ENCODE measurements around the gene ZNF304. TPM values are rescaled to one million over a fixed set of nuclear protein-coding genes. Genes with fewer than 3 reads are reported as not detected.
A peak's percentile ranks its signal among the peaks of the same experiment; 100 is the strongest.

Gene ZNF304
- total and polyA plus RNA-seq, 9 of the 15 experiments (the other 6 are each of a cell fraction or from before 2014, with no cell fraction given) = 0.82 to 5.5 (median 3.6) TPM

DNA sequence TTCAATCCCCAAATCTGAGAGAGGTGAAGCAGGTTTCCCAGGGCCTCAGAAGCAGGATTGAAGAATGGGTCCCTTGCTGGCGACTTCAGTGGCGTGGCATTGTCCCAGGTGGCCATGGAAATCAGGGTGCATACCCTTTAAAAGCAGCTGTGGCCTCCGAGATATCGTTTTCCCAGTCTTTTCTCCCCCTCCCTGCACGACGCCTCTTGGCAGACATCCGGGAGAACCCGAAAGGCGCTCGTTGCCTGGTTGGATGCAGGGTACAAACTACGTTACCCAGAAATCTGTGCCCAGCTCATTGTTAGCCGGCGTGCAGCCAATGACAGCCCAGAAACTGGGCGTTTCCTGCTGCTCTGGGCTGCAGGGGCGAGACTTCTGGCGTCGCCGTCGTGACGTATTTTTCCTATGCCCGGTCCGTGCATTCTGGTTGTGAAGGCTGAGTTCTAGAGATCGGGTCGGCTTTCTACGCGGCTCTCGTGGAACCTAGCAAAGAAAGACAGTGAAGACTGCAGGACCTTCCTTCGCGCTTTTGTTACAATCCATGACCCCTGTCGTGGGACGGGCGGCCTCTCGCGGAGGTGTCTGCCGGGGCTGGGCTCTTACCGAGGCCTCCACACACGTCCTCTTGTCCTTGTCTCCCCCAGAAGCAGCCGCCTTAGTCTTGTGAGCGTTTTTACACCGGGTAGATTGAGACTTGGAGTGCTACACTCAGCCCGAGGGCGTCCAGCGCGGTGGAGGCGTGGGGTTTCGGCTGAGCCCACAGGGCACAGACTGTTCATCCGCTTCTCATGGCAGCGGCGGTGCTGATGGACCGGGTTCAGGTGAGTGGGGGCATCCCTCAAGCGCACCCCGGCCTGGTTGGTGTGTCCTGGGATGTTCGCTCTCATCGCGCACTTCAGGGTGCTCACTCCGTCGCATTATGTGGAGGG is at the start of gene ZNF304 (continued):
- TF ChIP-seq RBM14 (IDR thresholded peaks at IDR 0.05; ENCODE audit: borderline replicate concordance, insufficient read depth, low read depth, low read length) (no peak), MBD2 (IDR thresholded peaks at IDR 0.05; ENCODE audit: borderline replicate concordance, low read depth) (peak; percentile 52; the same call in 1 of the 2 replicates), ZNF408 (CRISPR knock-in tag; IDR thresholded peaks at IDR 0.05; ENCODE audit: low read depth) (no peak), KDM4B (IDR thresholded peaks at IDR 0.05; ENCODE audit: borderline replicate concordance in 2 of 2, low read depth in 1 of 2) (no peak), CBX5 (IDR thresholded peaks at IDR 0.05; ENCODE audit: borderline replicate concordance, low read depth) (no peak), RBM15 (IDR thresholded peaks at IDR 0.05; ENCODE audit: insufficient read depth, low read length) (no peak), NFRKB (IDR thresholded peaks at IDR 0.05; ENCODE audit: low read depth) (no peak)
- TF ChIP-seq, protein P1, sequence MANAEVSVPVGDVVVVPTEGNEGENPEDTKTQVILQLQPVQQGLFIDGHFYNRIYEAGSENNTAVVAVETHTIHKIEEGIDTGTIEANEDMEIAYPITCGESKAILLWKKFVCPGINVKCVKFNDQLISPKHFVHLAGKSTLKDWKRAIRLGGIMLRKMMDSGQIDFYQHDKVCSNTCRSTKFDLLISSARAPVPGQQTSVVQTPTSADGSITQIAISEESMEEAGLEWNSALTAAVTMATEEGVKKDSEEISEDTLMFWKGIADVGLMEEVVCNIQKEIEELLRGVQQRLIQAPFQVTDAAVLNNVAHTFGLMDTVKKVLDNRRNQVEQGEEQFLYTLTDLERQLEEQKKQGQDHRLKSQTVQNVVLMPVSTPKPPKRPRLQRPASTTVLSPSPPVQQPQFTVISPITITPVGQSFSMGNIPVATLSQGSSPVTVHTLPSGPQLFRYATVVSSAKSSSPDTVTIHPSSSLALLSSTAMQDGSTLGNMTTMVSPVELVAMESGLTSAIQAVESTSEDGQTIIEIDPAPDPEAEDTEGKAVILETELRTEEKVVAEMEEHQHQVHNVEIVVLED (CRISPR knock-in tag; IDR thresholded peaks at IDR 0.05) = peak; percentile 69
- TF ChIP-seq, protein P2, sequence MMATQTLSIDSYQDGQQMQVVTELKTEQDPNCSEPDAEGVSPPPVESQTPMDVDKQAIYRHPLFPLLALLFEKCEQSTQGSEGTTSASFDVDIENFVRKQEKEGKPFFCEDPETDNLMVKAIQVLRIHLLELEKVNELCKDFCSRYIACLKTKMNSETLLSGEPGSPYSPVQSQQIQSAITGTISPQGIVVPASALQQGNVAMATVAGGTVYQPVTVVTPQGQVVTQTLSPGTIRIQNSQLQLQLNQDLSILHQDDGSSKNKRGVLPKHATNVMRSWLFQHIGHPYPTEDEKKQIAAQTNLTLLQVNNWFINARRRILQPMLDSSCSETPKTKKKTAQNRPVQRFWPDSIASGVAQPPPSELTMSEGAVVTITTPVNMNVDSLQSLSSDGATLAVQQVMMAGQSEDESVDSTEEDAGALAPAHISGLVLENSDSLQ (IDR thresholded peaks at IDR 0.05) = peak; percentile 63
- TF ChIP-seq, protein P3, sequence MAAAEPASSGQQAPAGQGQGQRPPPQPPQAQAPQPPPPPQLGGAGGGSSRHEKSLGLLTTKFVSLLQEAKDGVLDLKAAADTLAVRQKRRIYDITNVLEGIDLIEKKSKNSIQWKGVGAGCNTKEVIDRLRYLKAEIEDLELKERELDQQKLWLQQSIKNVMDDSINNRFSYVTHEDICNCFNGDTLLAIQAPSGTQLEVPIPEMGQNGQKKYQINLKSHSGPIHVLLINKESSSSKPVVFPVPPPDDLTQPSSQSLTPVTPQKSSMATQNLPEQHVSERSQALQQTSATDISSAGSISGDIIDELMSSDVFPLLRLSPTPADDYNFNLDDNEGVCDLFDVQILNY (CRISPR knock-in tag; IDR thresholded peaks at IDR 0.05) = no peak
- TF ChIP-seq, protein P4, sequence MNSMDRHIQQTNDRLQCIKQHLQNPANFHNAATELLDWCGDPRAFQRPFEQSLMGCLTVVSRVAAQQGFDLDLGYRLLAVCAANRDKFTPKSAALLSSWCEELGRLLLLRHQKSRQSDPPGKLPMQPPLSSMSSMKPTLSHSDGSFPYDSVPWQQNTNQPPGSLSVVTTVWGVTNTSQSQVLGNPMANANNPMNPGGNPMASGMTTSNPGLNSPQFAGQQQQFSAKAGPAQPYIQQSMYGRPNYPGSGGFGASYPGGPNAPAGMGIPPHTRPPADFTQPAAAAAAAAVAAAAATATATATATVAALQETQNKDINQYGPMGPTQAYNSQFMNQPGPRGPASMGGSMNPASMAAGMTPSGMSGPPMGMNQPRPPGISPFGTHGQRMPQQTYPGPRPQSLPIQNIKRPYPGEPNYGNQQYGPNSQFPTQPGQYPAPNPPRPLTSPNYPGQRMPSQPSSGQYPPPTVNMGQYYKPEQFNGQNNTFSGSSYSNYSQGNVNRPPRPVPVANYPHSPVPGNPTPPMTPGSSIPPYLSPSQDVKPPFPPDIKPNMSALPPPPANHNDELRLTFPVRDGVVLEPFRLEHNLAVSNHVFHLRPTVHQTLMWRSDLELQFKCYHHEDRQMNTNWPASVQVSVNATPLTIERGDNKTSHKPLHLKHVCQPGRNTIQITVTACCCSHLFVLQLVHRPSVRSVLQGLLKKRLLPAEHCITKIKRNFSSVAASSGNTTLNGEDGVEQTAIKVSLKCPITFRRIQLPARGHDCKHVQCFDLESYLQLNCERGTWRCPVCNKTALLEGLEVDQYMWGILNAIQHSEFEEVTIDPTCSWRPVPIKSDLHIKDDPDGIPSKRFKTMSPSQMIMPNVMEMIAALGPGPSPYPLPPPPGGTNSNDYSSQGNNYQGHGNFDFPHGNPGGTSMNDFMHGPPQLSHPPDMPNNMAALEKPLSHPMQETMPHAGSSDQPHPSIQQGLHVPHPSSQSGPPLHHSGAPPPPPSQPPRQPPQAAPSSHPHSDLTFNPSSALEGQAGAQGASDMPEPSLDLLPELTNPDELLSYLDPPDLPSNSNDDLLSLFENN (IDR thresholded peaks at IDR 0.05; ENCODE audit: low read depth in 2 of 2, low read length in 2 of 2) = no peak
- TF ChIP-seq, protein P5, sequence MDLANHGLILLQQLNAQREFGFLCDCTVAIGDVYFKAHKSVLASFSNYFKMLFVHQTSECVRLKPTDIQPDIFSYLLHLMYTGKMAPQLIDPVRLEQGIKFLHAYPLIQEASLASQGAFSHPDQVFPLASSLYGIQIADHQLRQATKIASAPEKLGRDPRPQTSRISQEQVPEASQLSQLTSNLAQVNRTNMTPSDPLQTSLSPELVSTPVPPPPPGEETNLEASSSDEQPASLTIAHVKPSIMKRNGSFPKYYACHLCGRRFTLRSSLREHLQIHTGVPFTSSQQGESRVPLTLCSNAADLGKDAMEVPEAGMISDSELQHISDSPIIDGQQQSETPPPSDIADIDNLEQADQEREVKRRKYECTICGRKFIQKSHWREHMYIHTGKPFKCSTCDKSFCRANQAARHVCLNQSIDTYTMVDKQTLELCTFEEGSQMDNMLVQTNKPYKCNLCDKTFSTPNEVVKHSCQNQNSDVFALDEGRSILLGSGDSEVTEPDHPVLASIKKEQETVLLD (IDR thresholded peaks at IDR 0.05) = no peak
- TF ChIP-seq, protein P6, sequence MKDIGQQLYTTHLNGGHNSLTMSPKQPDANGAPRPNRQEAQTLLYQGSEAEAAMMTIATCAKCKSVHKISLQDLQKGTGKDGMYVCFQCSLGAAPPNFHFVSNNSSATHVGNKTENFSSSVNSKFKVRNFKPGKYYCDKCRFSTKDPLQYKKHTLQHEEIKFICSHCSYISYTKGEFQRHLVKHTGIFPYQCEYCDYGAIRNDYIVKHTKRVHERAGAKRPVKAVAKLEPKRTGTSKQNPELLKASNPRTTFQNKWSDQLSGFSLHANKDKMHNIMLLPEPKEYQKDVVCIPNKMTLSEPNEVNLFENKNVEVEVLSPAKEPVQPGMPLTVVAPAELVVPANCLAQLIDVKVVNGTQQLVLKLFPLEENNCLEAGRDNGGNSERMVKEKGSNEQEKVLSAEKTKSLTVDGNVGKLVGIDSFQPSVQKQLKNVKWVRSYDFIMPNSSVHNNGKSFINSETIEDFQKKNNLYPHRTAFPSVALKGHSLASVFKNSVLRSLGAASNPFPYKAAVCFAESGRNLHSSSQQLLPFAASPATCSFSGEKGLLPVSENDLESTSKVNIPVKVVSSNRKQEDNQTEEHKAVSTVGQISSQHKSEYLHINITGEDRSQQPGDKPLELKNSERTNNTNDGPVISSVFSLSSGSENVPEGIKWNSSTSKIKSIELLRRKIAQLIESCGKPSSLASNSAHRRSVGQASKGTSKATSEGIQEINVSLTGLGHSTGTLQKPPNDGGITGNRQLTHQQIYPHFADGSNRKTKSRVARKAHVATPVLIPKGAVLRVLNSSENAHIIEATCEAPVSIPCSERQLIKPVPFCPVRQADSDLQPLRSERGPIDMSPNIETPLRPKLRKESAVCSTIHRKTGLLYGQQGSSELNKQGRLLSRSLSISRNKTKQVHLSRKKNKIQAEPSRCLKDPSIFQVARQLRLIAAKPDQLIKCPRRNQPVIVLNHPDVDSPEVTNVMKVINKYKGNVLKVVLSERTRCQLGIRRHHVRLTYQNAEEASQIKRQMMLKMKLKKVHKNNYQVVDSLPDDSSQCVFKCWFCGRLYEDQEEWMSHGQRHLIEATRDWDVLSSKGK (CRISPR knock-in tag; IDR thresholded peaks at IDR 0.05) = no peak
